ENCODE measurements around the gene MAP9.

DNA sequence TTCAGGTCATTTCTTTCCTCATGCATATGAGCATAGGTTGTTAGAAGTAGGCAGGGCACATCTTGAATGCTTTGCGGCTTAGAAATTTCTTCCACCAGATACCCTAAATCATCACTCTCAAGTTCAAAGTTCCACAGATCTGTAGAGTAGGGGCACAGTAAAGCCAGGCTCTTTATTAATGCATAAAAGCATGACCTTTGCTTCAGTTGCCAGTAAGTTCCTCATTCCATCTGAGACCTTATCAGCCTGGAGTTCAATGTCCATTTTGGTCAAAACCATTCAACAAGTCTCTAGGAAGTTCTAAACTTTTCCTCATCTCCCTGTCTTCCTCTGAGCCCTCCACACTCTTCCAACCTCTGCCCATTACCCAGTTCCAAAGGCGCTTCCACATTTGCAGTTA, 77.7 kb downstream of the MAP9 start:
- TF ChIP-seq, protein P1, sequence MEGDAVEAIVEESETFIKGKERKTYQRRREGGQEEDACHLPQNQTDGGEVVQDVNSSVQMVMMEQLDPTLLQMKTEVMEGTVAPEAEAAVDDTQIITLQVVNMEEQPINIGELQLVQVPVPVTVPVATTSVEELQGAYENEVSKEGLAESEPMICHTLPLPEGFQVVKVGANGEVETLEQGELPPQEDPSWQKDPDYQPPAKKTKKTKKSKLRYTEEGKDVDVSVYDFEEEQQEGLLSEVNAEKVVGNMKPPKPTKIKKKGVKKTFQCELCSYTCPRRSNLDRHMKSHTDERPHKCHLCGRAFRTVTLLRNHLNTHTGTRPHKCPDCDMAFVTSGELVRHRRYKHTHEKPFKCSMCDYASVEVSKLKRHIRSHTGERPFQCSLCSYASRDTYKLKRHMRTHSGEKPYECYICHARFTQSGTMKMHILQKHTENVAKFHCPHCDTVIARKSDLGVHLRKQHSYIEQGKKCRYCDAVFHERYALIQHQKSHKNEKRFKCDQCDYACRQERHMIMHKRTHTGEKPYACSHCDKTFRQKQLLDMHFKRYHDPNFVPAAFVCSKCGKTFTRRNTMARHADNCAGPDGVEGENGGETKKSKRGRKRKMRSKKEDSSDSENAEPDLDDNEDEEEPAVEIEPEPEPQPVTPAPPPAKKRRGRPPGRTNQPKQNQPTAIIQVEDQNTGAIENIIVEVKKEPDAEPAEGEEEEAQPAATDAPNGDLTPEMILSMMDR (IDR thresholded peaks at IDR 0.05; ENCODE audit: low read depth, low read length) = no peak
- no peak for TF ChIP-seq EZH2phosphoT487 (IDR thresholded peaks at IDR 0.05; ENCODE audit: low read depth)
